Ascending aorta (tissue), 2 donors: Measurements from ENCODE around the gene TERF2IP. TPM values are rescaled to one million over a fixed set of nuclear protein-coding genes. Genes with fewer than 3 reads are reported as not detected.

Source experiments
- DNase-seq, 2 donors: peaks; one replicate each; pipeline ENCODE4 v3.0.0-alpha.2; 2019; ENCODE audit warnings: low spot score in 2 of 2
- H3K27ac ChIP-seq, 2 donors: fragments of 200-600 bp; sonication (generic); one replicate each; pipeline ENCODE4 v1.5.1; 2016 to 2017; ENCODE audit warnings: mild to moderate bottlenecking in 1 of 2
- H3K27me3 ChIP-seq: fragments of 200-600 bp; sonication (generic); one replicate; pipeline ENCODE4 v1.5.1; 2017
- H3K36me3 ChIP-seq, 2 donors: fragments of 200-600 bp; sonication (generic); one replicate each; pipeline ENCODE4 v1.5.1; 2016
- H3K4me1 ChIP-seq, 2 donors: fragments of 200-600 bp; sonication (generic); one replicate each; pipeline ENCODE4 v1.5.1; 2016 to 2017; ENCODE audit warnings: mild to moderate bottlenecking in 1 of 2
- H3K4me3 ChIP-seq, 2 donors: fragments of 200-600 bp; sonication (generic); one replicate each; pipeline ENCODE4 v1.5.1; 2016 to 2017; ENCODE audit warnings: mild to moderate bottlenecking in 1 of 2
- H3K9me3 ChIP-seq, 2 donors: fragments of 200-600 bp; sonication (generic); one replicate each; pipeline ENCODE4 v1.5.1; 2016
- intact Hi-C: fragments of 100-400 bp; cut with DNase I; formaldehyde crosslinking; loops from one replicate; pipeline ENCODE4 v1.15.1; 2023
- total RNA-seq: library from RNA; depleted of rRNA; stranded (reverse); fragments of >200 nt; gene quantifications from one replicate; pipeline ENCODE4 v1.1.0, GENCODE V29; 2016
- TF ChIP-seq, protein P1 (sequence below), 3 experiments: fragments of 200-600 bp in 2 of 3; fragments of 450-650 bp in 1 of 3; sonication (generic) in 2 of 3; IDR thresholded peaks; one replicate each; pipeline ENCODE4 v1.5.1; 2016 to 2019; ENCODE audit warnings: antibody characterized with exemption in 3 of 3, mild to moderate bottlenecking in 1 of 3, moderate library complexity in 1 of 3

TERF2IP gene
- total RNA-seq, 1 donor from 2014 or later, result 41.0 TPM

- H3K27ac ChIP-seq, result no peak overlapping the region
- H3K4me3 ChIP-seq, result no peak overlapping the region
- H3K27me3 ChIP-seq, result no peaks in the 10 kb centered on the region
- DNase-seq, result no peak
- peaks cover 0 to 6% of the 10 kb centered on the region in 2 donors for H3K4me1 ChIP-seq
- intact Hi-C loops, result no loop called here
- H3K36me3 ChIP-seq, result peaks cover 47 to 84% of the 10 kb centered on the region in 2 donors
- no peaks in the 10 kb centered on the region for H3K9me3 ChIP-seq
- TF ChIP-seq, protein P1, sequence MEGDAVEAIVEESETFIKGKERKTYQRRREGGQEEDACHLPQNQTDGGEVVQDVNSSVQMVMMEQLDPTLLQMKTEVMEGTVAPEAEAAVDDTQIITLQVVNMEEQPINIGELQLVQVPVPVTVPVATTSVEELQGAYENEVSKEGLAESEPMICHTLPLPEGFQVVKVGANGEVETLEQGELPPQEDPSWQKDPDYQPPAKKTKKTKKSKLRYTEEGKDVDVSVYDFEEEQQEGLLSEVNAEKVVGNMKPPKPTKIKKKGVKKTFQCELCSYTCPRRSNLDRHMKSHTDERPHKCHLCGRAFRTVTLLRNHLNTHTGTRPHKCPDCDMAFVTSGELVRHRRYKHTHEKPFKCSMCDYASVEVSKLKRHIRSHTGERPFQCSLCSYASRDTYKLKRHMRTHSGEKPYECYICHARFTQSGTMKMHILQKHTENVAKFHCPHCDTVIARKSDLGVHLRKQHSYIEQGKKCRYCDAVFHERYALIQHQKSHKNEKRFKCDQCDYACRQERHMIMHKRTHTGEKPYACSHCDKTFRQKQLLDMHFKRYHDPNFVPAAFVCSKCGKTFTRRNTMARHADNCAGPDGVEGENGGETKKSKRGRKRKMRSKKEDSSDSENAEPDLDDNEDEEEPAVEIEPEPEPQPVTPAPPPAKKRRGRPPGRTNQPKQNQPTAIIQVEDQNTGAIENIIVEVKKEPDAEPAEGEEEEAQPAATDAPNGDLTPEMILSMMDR (IDR thresholded peaks at IDR 0.05), result no peak
Observed at GRCh38 chr16:75640598-75640997, 7.0 kb upstream of the TERF2IP start.

DNA sequence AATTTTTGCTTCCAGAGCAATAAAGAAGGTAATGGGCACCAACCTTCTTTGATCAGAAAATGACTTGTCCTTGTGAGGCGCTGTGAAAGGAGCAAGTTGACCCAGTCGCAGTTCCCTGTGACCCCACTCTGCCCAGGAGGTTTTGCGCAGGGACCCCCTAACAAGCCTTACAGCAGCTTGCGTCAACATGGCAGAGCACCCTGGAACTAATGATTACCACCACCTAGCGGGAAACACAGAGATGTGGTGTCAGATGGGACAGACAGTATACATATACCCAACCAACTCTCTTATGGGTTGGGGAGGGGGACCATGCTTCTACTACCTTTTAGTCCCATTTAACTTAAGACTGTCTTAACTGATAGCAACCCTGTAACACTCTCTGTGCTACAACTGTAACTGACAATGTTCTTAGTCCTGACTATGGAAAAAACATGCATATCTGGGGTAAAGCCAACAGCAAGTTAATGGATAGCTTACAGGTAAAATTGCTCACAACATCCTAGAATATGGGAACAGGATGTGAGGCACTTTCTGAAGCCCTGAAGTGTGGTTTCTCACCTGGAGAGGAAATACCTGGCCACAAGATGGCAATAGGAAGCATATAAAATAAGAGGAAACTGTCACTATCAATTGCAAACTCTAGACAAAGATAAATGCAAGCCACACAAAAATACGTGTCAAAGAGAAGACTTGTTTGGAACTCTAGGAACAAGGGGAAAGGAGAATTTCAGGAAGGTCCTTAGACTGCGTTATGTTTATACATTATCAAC, 3.1 kb upstream of the TERF2IP start:
- H3K36me3 ChIP-seq, result peaks cover 23 to 46% of the 10 kb centered on the region in 2 donors
- peaks cover 8 to 16% of the 10 kb centered on the region in 2 donors for H3K4me1 ChIP-seq
- H3K27ac ChIP-seq, result no peak overlapping the region
- TF ChIP-seq, protein P1 (IDR thresholded peaks at IDR 0.05), result no peak
- H3K4me3 ChIP-seq, result no peak overlapping the region
- no peaks in the 10 kb centered on the region for H3K27me3 ChIP-seq
- no peaks in the 10 kb centered on the region for H3K9me3 ChIP-seq
- intact Hi-C loops, result loop anchor here (5.0 kb wide), 1 partner anchor 77 kb away; the partner anchor contains the start of gene GABARAPL2
- DNase-seq, result no peak

DNA sequence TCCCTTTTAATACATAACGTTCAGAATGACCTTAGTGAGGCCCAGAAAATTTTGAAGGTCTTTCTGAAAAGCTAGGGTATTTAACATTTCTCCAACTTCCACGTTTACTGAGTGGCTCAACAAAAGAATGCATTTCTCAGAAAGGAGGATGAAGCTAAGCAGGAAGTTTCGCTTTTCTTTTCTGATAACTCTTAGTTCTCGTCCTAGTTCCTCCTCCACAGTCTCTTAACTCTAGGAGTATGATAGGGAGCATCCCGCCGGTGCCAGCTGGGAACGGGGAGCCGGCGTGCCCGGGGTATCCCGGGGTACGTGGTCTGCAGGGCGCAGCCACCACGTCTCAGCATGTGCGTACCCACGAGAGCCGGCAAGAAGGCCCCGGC, 471 bp upstream of the TERF2IP start:
- intact Hi-C loops, result loop anchor here (1.0 to 5.0 kb wide), 4 partner anchors 24 to 183 kb away; partner anchors contain the start of genes ADAT1, GABARAPL2 and TMEM170A
- H3K4me1 ChIP-seq, result peaks cover 8 to 31% of the 10 kb centered on the region in 2 donors
- H3K27ac ChIP-seq, result peak overlapping the region; percentile 96 to 97
- H3K36me3 ChIP-seq, result peaks cover 3 to 23% of the 10 kb centered on the region in 2 donors
- H3K27me3 ChIP-seq, result no peaks in the 10 kb centered on the region
- H3K9me3 ChIP-seq, result no peaks in the 10 kb centered on the region
- DNase-seq, result no peak
- peak overlapping the region; percentile 96 to 97 for H3K4me3 ChIP-seq
- TF ChIP-seq, protein P1 (IDR thresholded peaks at IDR 0.05), result no peak

- no peaks in the 10 kb centered on the region for H3K9me3 ChIP-seq
- peak; percentile 45 to 91 for DNase-seq
- H3K27ac ChIP-seq, result peak overlapping the region; percentile 96 to 97
- peak overlapping the region; percentile 96 to 97 for H3K4me3 ChIP-seq
- H3K27me3 ChIP-seq, result no peaks in the 10 kb centered on the region
- intact Hi-C loops, result loop anchor here (5.0 kb wide), 1 partner anchor 81 kb away; the partner anchor contains the start of gene GABARAPL2
- peaks cover 12 to 37% of the 10 kb centered on the region in 2 donors for H3K4me1 ChIP-seq
- TF ChIP-seq, protein P1 (IDR thresholded peaks at IDR 0.05), result peak in 1 of 3 experiments; percentile 12
- peaks cover 3 to 13% of the 10 kb centered on the region in 2 donors for H3K36me3 ChIP-seq
Observed at GRCh38 chr16:75648265-75649076, 898 bp downstream of the TERF2IP start.

GRCh38 chr16:75653922-75654321, 6.3 kb downstream of the TERF2IP start:
- intact Hi-C loops, result no loop called here
- H3K9me3 ChIP-seq, result no peaks in the 10 kb centered on the region
- H3K4me3 ChIP-seq, result no peak overlapping the region
- DNase-seq, result no peak
- no peak overlapping the region for H3K27ac ChIP-seq
- TF ChIP-seq, protein P1 (IDR thresholded peaks at IDR 0.05), result no peak
- peaks cover 4 to 21% of the 10 kb centered on the region in 2 donors for H3K4me1 ChIP-seq
- H3K27me3 ChIP-seq, result no peaks in the 10 kb centered on the region
- peaks cover 41 to 47% of the 10 kb centered on the region in 2 donors for H3K36me3 ChIP-seq
